Kasumi-1 (cell line): ENCODE measurements around the gene XPOT.

Experiments used
- DNase-seq, 2 experiments: peaks; one replicate each; lab custom pipeline; 2025; lab: John Stamatoyannopoulos, UW

XPOT gene

DNA sequence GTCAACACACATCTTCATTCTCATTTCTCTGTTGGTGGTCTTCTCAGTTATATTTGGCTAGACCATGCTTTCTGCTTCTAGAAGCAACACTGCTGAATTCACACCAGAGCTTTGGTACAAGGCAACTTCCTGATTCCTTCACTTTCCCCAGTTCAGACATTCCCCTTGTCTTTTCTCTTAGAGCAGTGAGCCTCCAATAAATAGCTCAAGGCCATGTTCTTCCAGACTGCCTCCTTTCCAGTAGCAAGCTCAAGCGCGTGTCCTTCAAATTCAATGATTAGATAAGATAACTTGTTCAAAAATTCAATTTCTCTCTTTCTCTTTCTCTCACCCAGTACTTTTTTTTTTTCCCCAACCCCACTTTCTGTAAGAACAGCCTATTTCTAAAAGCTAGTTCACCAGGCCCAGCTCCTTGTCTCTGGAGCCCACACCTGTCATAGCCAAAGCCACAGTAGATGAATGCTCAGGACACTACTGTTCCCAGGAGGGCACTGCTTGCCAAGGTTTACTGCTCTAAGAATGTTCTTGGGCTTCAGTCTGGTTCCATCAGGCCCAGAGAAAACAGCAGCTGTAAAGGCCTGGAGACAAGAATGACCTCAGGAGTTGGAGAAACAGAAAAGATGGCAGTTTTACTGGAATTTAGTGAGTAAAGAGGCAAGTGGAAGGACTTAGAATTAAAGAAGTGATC, 65.4 kb downstream of the XPOT start:
- DNase-seq: no peak

- DNase-seq: no peak
Observed at GRCh38 chr12:64470495-64470894, 66.3 kb downstream of the XPOT start.

DNA sequence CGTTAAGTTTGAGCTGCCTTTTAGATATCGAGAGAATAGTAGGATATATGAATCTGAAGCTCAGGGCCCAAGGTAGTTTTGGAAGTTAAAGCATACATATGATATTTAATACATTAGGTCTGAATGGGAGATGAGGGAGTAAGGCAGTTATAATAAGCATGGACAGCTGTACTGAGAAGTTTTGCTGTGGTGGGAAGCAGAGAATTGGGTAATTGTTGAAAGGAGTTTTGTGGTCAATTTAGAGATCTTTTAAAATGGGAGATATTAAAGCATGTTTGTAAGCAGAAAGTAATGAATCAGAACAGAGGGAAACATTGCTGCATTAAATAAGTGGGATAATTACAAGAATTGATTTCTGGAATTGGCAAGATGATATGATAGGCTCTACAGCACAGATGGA, 69.0 kb downstream of the XPOT start:
- DNase-seq: no peak

GRCh38 chr12:64475518-64475917, 71.3 kb downstream of the XPOT start:
- DNase-seq: no peak

- no peak for DNase-seq
Observed at GRCh38 chr12:64476844-64477243, 72.7 kb downstream of the XPOT start.

DNA sequence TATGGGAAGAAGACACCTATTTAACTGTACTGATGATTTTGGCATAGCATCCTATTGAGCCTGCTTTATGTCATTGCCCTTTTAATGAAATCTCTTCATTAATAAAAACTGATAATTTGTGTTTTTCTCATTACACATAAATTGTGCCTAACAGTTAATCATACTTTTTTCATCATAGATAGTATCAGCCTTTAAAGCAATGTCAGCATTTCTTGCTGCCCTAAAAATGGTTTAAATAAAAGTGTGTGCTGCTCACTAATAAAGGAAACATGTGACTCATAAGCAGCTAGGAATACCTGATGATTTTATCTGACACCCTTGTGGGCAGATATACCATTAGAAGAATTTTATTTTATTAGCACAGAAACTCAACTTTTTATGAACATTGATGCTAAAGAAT, 74.5 kb downstream of the XPOT start:
- DNase-seq: no peak

DNA sequence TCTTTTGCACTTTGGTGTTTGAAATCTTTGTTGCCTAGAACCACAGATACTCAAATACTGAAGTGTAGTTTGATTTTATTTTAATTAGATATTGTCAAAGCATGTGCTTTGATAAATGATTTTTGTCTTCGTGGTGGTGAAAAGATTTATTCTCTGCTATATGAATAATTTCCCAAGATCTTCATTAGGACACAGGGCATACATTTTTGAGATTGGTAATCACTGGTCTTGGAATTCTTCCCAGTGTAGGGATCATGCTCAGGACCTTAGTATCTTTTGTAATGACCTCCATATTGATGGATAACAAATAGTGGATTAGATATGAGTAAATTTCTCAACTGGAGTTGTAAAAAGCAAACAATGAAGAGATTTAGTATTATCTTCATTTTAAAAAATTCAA, 76.0 kb downstream of the XPOT start:
- DNase-seq: no peak

DNA sequence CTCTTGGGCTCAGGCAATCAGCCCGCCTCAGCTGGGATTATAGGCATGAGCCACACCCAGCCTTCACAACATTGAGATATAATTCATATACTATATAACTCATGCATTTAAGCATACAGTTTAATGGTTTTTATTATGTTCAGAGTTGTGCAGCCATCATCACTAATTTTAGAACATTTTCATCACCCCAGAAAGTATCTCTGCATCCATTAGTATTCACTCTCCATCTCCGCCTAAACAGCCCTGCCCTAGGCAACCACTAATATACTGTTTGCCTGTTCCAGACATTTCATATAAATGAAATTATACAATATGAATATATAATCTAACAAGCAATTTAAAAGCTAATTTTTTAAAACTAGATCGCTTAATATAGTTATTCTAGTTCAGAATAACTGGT, 82.5 kb downstream of the XPOT start:
- no peak for DNase-seq

DNA sequence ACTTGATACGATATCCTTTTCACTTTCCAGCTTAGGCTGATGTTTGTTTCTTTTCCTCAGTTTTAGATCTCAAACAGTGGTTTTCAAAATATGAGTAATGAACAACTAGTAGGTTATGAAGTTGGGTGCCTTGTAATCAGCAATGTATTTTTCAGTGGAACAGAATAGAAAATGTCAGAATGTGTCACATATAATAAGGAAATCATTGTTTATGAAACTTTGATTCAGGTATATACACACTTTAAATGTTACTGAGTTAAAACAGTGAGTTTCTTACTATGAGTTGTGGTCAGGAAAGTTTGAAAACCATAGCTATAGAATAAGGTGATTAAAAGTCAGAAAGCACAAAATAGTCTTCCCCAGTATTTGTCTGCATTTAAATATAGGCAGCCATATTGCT, 87.5 kb downstream of the XPOT start:
- DNase-seq: no peak

DNA sequence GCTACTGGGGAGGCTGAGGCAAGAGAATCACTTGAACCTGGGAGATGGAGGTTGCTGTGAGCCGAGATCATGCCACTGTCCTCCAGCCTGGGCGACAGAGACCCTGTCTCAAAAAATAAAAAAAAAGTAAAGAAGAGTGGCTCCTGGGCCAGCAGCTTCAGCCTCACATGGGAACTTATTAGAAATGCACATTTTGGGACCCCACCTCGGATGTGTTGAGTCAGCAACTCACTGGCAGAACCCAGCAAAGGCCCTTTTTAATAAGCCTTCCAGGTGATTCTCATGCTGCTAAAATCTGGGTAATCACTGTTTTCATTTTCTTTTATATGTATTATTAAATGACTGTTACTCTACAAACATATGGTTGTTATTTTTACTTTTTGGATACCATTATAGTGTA, 89.3 kb downstream of the XPOT start:
- DNase-seq: no peak

DNA sequence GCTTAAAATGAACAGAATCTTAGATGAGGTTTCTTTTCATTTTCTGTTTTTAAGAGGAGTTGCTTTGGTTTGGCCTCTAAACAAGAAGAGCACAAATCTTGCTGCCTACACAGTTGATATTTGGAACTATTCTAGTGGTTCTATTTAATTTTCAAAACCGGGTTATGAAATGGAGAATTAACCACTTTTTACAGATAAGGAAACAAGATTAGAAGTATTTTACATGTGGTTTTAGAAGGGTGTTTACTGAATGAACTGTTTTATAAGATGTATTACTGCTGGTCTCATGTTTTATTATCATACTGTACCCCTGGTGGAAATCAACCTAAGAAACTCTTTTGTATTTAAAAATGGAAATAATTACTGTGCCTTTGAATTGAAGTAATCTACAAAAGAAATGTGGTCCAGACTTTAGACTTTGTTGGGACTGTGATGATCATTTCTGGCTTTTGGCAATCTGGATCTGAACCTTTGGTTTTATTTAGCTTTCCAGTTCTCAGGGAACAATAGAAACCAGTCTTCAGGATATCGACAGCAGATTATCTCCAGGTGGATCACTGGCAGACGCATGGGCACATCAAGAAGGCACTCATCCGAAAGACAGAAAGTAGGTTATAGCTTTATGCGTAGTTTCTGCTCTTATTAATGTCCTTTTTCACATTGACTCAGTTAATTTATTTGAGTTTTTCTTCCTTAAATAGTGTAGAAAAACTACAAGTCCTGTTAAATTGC, 91.0 kb downstream of the XPOT start:
- no peak for DNase-seq

DNA sequence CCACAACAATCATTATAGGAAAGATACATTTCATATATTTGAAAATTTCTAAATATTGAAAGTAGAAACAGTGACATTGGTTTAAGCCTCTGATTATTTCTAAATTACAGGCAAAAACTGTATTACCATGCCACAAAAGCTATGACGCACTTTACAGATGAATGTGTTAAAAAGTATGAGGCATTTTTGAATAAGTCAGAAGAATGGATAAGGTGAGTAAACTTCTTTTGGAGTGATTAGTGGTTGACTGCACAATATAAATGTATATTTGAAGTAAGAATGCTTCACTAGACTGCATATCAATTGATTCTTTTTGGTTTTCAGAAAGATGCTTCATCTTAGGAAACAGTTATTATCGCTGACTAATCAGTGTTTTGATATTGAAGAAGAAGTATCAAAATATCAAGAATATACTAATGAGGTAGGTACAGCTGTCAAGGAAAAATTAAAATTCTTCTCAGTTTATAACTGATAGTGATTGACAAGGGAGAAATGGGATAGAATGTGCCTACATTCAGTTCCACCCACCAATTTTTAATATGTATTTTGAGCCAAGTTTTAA, 92.7 kb downstream of the XPOT start:
- no peak for DNase-seq

DNA sequence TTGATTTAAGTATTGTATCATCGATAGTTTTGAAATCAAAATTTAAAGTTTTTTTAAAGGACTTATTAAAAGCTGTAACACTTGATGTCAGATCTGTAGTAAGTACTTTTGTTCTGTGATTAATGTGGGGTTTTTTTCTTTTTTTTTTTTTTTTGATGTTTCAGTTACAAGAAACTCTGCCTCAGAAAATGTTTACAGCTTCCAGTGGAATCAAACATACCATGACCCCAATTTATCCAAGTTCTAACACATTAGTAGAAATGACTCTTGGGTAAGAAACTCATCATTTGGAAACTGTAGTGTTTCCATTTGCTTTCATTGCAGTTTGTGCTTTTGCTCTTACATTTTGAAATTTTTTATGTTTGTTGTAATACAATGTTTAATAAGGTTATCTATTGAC, 93.3 kb downstream of the XPOT start:
- no peak for DNase-seq

- no peak for DNase-seq
Observed at GRCh38 chr12:64497903-64498302, 93.7 kb downstream of the XPOT start.

DNA sequence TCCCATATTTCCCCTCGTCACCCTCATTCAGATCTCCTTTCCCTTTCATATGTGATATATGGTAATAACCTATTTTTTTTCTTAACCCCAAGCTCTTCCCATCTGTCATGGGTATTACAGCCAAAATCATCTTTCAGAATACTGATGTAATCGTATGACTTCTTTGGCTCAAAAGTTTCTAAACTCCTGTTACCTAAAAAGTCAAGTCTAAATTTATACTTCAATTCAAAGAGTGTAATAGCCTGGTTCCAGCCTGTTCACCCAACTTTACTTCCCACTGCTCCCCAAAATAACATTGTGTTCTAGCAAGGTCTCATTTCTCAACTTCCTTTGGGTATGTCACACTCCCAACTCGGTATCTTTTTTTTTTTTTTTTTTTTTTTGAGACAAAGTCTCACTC, 96.2 kb downstream of the XPOT start:
- DNase-seq: peak; percentile 11 to 19
